ENCODE measurements around the gene GIGYF2.
"Not testable (repeated sequence)": the region's sequence is repeated elsewhere in the genome, so short reads cannot be mapped to it uniquely, and the experiment has no call there.

GIGYF2 gene, protein sequence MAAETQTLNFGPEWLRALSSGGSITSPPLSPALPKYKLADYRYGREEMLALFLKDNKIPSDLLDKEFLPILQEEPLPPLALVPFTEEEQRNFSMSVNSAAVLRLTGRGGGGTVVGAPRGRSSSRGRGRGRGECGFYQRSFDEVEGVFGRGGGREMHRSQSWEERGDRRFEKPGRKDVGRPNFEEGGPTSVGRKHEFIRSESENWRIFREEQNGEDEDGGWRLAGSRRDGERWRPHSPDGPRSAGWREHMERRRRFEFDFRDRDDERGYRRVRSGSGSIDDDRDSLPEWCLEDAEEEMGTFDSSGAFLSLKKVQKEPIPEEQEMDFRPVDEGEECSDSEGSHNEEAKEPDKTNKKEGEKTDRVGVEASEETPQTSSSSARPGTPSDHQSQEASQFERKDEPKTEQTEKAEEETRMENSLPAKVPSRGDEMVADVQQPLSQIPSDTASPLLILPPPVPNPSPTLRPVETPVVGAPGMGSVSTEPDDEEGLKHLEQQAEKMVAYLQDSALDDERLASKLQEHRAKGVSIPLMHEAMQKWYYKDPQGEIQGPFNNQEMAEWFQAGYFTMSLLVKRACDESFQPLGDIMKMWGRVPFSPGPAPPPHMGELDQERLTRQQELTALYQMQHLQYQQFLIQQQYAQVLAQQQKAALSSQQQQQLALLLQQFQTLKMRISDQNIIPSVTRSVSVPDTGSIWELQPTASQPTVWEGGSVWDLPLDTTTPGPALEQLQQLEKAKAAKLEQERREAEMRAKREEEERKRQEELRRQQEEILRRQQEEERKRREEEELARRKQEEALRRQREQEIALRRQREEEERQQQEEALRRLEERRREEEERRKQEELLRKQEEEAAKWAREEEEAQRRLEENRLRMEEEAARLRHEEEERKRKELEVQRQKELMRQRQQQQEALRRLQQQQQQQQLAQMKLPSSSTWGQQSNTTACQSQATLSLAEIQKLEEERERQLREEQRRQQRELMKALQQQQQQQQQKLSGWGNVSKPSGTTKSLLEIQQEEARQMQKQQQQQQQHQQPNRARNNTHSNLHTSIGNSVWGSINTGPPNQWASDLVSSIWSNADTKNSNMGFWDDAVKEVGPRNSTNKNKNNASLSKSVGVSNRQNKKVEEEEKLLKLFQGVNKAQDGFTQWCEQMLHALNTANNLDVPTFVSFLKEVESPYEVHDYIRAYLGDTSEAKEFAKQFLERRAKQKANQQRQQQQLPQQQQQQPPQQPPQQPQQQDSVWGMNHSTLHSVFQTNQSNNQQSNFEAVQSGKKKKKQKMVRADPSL (N-terminal part only)

GRCh38 chr2:232697059-232697806 is at the start of gene GIGYF2:
TSS of gene GIGYF2 (plus strand) at chr2:232697331. CDS start at chr2:232735198, 37,867 bp downstream.
- DNase-seq (ENCODE audit: low read depth): peak; percentile 95

DNA sequence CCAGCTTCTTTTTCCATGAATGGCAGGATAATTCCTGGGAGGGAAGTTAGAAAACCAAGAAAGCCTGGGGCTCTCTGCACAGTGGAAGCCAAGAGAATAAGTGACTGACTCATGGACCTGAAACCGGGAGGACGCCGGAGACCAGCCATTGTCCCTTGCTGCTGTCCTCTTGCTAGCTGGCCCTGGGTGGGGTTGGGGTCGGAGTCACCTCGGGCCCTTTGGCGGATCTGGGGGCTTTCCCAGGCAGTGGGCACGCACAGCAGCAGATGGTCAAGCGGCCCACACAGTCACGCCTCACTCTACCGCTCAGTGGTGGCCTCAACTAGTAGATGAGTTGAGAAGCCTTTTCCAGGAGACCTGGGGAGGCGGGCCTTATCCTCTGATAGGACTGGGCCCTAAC is 48.1 kb upstream of the GIGYF2 start:
- DNase-seq (ENCODE audit: low read depth): no peak

DNA sequence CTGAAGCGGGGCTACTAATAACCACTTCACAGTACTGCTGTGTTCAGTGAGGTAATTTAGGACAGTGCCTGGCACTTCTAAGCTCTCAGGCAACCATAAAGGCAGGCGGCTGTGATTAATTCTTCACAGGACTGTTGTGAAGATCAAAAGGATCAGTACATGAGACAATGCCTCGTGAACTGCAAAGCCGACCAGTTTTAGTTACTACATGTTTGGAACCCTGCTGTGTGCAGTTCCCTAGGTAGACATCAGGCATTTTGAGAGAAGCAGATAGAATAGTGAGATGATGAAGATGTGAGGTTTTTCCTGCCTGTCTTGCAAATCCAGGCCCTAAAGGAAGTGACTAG is 44.7 kb upstream of the GIGYF2 start:
- no peak for DNase-seq (ENCODE audit: low read depth)

- no peak for DNase-seq (ENCODE audit: low read depth)
Measured at GRCh38 chr2:232653441-232653840, 43.7 kb upstream of the GIGYF2 start.

GRCh38 chr2:232655392-232655791 is 41.7 kb upstream of the GIGYF2 start:
- no peak for DNase-seq (ENCODE audit: low read depth)

DNA sequence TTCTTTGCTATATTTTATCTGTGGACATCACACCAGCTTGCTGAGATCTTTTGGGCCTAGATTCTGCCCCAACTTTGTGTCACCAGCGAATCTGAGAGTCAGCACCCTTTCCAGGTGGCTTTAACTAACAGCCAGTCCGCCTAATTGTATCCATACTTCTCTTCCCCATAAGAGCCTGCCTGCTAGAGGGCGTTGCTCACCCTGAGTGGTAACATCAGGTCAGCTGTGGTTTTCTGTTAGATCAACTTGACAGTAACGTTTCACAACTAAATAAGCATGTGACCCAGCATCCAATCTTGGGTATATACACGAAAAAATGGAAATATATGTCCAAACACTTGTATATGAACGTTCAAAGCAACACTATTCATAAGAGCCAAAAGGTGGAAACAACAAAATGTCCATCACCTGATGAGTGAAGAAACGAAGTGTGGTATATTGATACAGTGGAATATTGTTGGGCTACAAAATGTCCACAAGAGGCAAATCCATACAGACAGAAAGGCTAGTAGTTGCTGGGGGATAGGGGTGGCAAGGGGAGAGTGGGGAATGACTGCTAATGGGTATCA is 38.8 kb upstream of the GIGYF2 start:
- no peak for DNase-seq (ENCODE audit: low read depth)

DNA sequence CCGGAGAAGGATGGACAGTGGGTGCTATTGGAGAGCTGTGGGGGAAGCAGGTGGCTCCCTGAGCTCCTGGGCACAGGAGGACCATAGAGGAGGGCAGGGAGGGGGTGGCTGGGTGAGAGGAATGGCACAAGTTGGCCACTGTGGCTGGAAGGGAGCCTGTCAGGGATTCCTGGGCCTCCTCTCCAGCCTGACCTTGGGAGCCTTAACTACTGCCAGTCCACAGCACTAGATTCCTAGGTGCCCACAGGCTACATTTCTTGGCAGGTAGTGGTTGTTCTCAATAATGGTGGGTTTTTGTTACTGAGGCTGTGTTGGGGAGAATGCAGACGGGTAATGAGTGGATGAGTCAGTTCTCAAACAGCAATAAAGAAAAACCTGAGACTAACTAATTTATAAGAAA is 37.8 kb upstream of the GIGYF2 start:
- no peak for DNase-seq (ENCODE audit: low read depth)

- DNase-seq (ENCODE audit: low read depth): no peak
Measured at GRCh38 chr2:232662486-232663260, 34.5 kb upstream of the GIGYF2 start.

DNA sequence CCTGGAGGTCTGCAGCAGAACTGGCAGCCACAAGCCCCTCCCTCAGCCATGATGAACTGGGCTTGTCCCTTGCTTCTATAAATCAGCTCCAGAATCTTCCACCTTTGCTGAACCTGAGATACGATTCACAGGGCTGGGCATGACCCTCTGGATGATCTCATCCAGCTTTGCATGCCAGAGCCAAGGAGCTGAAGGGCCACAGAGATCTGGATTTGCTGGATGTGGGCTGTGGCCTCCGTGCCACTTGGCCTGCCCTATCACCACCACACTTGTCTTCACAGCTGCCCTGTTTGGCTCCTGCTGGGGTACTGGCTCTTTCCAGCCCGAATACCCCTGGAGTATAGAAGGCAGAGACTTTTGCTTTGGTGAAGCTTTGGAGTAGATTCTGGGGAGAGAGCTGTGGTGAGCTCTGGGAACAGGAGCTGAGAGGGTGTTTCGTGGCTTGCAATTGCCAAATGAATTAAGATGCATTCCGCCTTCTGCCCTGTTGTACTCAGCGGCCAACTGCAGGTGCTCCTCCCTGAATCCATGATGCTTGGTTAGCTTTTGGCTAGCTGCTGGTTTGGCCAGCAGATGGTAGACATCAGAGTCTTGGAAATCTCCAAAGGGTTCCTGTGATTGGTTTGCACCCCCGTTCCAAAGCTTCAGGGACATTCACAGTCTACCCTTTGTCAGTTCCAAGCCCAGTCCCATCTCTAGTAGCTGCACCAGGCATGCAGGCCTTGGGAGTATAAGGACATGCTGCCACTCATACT is 30.9 kb upstream of the GIGYF2 start:
- DNase-seq (ENCODE audit: low read depth): no peak

DNA sequence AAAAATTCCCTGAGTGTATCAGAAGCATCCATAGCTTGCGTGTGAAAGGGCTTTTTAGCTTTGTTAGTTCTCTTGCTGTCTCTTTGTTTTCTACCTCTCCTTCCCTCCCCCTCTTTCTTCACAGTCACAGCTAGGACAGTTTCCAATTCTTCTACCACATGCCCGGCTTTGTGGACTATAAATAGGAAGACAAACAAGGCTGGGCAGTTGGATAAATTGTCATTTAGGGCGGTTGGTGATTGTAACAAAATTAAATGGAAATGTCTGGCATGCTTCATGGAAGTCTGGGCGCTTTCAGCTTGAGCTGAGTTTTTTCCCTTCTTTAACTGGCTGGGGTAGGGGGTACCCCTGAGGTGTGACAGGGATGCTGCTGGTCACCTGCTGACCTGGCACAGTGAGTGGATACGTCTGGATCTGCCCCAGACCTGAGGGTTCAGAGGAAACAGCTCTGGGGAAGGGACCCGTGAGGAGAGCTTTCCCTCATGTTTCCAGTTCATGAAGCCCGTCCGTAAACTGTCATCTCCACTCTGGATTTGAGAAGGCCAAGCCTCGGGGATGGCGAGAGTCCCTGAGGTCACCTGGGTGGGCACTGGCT is 29.0 kb upstream of the GIGYF2 start:
- DNase-seq (ENCODE audit: low read depth): no peak

- DNase-seq (ENCODE audit: low read depth): no peak
Measured at GRCh38 chr2:232668805-232669444, 28.2 kb upstream of the GIGYF2 start.

GRCh38 chr2:232672588-232672987 is 24.5 kb upstream of the GIGYF2 start:
- no peak for DNase-seq (ENCODE audit: low read depth)

DNA sequence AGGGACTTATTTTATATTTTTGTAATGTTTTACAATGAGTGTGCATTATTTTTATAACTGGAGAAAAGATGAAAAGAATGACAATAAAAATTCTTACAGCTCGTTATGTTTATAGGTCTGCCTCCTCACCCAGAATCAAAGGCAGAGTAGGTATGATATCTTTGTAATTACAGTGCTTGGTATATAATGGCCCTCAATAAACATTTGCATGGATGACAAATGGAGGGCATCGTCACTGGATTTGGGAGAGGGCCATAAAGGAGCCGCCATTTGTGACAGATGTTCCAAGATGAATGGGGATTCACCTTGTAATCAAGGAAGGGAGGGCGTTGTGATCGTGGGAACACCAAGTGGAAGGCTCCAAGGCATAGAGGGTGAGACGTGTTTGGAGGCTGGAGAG is 22.6 kb upstream of the GIGYF2 start:
- DNase-seq (ENCODE audit: low read depth): no peak

DNA sequence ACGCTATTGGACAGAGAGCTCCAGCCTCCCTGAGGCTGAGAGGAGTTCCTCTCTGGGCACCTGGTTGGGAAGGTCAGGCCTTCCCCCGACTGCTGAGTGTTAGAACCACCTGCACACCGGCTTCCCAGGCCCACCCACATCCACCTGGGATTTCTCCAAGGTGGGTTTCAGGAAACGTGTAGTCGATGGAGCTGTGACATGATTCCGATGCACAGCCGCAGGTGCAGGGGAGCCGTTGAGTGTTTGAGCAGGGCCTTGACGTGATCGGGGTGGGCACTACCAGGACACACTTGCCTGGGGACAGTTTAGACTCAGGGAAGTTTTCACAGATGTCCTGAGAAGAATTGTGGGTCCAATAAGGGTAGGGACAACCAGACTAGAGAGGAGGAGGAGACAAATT is 21.8 kb upstream of the GIGYF2 start:
- DNase-seq (ENCODE audit: low read depth): no peak

DNA sequence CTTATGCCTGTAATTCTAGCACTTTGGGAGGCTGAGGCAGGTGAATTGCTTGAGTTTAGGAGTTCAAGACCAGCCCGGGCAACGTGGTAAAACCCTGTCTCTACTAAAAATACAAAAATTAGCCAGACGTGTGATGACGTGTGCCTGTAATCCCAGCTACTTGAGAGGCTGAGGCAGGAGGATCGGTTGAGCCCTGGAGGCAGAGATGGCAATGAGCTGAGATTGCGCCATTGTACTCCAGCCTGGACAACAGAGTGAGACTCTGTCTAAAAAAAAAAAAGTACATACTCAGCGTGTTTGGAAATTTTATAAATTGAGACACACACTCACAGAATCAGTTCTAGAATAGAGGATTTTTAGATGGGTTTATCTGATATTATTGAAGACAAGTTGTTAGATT is 17.1 kb upstream of the GIGYF2 start:
- DNase-seq (ENCODE audit: low read depth): no peak

- DNase-seq (ENCODE audit: low read depth): no peak
Measured at GRCh38 chr2:232681527-232681926, 15.6 kb upstream of the GIGYF2 start.

DNA sequence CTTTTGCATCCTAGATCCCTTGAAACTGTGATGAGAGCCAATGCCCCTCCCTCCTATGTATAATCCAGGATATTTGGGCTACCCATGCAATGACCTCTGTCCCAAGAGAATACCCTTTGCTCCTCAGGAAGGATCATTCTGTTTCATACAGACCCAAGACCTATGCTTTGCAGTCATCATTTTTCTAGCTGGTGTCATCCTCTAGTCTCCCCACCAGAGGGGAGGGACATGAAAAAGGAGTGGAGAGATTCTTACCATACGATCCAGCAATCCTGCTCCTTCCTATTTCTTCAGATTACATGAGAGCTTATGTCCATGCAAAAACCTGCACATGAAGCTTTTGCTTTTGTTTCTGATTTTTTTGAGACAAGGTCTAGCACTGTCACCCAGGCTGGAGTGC is 13.8 kb upstream of the GIGYF2 start:
- DNase-seq (ENCODE audit: low read depth): no peak

DNA sequence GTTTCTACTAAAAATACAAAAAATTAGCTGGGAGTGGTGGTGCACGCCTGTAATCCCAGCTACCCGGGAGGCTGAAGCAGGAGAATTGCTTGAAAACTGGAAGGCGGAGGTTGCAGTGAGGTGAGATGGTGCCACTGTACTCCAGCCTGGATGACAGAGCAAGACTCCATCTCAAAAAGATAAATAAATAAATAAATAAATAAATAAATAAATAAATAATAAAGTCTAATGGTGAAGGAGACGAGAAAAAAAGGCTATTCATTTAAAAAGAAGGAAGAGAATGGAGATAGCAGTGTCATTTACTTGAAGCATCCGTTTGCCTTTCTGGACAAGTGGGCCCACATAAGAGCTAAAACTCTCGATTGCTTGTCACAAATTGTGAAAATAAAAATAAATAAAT is 11.7 kb upstream of the GIGYF2 start:
- not testable (repeated sequence) for DNase-seq (ENCODE audit: low read depth)

Data from activated T-cell treated with anti-CD3 and anti-CD28 coated beads for 48 hours (primary cell).